ENCODE results near the gene KHDRBS1. TPM values are rescaled to one million over a fixed set of nuclear protein-coding genes. Genes with fewer than 3 reads are reported as not detected.

The KHDRBS1 gene
- total and polyA plus RNA-seq, 2 of the 13 experiments (the other 11 are each of a cell fraction or from before 2014, with no cell fraction given): 25.1 to 39.0 TPM

DNA sequence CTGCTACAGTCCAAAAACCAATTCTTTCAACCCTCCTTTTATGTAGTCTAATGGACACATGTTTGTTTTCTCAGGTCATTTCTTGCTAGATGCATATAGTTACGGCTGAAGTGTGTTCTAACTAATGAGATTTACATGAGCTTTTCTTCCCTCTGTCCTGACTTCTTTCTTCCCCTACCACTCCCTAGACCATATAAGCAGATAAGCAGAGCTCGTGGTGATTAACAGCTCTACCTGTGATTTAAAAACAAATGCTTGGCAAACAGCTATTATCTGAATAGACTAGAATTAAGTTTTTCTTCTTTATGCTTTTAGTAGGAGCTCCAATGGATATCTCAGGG lies 18.6 kb downstream of the KHDRBS1 start (continued):
- TF ChIP-seq, protein P1, sequence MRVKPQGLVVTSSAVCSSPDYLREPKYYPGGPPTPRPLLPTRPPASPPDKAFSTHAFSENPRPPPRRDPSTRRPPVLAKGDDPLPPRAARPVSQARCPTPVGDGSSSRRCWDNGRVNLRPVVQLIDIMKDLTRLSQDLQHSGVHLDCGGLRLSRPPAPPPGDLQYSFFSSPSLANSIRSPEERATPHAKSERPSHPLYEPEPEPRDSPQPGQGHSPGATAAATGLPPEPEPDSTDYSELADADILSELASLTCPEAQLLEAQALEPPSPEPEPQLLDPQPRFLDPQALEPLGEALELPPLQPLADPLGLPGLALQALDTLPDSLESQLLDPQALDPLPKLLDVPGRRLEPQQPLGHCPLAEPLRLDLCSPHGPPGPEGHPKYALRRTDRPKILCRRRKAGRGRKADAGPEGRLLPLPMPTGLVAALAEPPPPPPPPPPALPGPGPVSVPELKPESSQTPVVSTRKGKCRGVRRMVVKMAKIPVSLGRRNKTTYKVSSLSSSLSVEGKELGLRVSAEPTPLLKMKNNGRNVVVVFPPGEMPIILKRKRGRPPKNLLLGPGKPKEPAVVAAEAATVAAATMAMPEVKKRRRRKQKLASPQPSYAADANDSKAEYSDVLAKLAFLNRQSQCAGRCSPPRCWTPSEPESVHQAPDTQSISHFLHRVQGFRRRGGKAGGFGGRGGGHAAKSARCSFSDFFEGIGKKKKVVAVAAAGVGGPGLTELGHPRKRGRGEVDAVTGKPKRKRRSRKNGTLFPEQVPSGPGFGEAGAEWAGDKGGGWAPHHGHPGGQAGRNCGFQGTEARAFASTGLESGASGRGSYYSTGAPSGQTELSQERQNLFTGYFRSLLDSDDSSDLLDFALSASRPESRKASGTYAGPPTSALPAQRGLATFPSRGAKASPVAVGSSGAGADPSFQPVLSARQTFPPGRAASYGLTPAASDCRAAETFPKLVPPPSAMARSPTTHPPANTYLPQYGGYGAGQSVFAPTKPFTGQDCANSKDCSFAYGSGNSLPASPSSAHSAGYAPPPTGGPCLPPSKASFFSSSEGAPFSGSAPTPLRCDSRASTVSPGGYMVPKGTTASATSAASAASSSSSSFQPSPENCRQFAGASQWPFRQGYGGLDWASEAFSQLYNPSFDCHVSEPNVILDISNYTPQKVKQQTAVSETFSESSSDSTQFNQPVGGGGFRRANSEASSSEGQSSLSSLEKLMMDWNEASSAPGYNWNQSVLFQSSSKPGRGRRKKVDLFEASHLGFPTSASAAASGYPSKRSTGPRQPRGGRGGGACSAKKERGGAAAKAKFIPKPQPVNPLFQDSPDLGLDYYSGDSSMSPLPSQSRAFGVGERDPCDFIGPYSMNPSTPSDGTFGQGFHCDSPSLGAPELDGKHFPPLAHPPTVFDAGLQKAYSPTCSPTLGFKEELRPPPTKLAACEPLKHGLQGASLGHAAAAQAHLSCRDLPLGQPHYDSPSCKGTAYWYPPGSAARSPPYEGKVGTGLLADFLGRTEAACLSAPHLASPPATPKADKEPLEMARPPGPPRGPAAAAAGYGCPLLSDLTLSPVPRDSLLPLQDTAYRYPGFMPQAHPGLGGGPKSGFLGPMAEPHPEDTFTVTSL (CRISPR knock-in tag; IDR thresholded peaks at IDR 0.05; ENCODE audit: borderline replicate concordance): no peak
- no peak for TF ChIP-seq JDP2 (CRISPR knock-in tag; IDR thresholded peaks at IDR 0.05; ENCODE audit: borderline replicate concordance)
- TF ChIP-seq PHB2 (IDR thresholded peaks at IDR 0.05; ENCODE audit: partially characterized antibody): no peak
- no peak for TF ChIP-seq SRF (IDR thresholded peaks at IDR 0.05; ENCODE audit: low read depth, low read length)
- no peak for TF ChIP-seq ONECUT2 (CRISPR knock-in tag; IDR thresholded peaks at IDR 0.05)
- no peak for TF ChIP-seq TMF1 (CRISPR knock-in tag; IDR thresholded peaks at IDR 0.05; ENCODE audit: low read depth)
- TF ChIP-seq ZNF282 (IDR thresholded peaks at IDR 0.05; ENCODE audit: partially characterized antibody): no peak

DNA sequence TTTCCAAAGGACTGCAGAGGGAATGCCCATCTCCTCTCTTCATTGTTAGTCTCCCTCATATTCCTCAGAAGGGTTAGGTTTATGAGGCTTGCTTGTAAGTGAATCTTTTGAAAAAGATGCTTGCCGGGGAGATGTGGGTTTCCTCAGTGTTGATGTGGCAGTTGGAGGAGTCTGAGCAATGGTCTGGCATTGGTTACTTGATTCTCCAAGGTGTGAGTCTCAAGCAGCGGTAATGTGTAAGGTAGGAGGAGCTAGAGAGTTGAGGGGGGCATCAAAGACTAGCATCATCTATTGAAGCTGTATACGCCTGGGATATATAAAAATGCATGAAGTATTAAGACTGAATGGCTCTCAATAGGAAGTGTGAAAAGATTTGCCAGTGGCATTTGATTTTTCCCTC lies 21.5 kb downstream of the KHDRBS1 start:
- no peaks in the 10 kb centered on the region for H3K4me1 ChIP-seq (ENCODE audit: insufficient read depth, low read length)
- no TSS peak for BruUV-seq (replicated peaks)

More for the DNA sequence above, 21.5 kb downstream of the KHDRBS1 start:
- 98% methylated on average over 3 of the region's 3 CpGs for WGBS (ENCODE audit: low lambda C conversion rate)
- H4K20me1 ChIP-seq (ENCODE audit: insufficient read depth, low read length): peaks cover 13% of the 10 kb centered on the region; the same call in 1 of the 2 replicates
- H3K36me3 ChIP-seq (replicated peaks in 1 of 2; ENCODE audit: control insufficient read depth in 1 of 2, insufficient read depth in 2 of 2, low read length in 2 of 2): peaks cover 33 to 91% of the 10 kb centered on the region in 2 experiments
- in situ Hi-C loops (cut with HindIII; ENCODE audit: extremely low pct_ligation_motif_present, low pct_unique_long_range_greater_than_20kb) (no loop called here), intact Hi-C loops (cut with micrococcal nuclease; ENCODE audit: unreplicated experiment) (no loop called here)
- no peak for ATAC-seq
- H3K27ac ChIP-seq (ENCODE audit: extremely low read length, insufficient read depth, low read length): no peak overlapping the region
- DNase-seq (ENCODE audit: low spot score): no peak
- no peak overlapping the region for H2AFZ ChIP-seq (ENCODE audit: low read length)
- TF ChIP-seq RBM22 (optimal IDR thresholded peaks at IDR 0.05; ENCODE audit: low read length) (peak; percentile 52), ZNF296 (CRISPR knock-in tag; conservative IDR thresholded peaks at IDR 0.05) (no peak)
- no peak for FAIRE-seq
- CTCF ChIA-PET (ENCODE audit: low intra/inter-chr PET ratio, low total read pairs): no interaction called here
- no peak overlapping the region for H3K9ac ChIP-seq (ENCODE audit: insufficient read depth, low read depth, low read length)
- H3K79me2 ChIP-seq (ENCODE audit: insufficient read depth, low read length): peaks cover 55% of the 10 kb centered on the region
- no peak overlapping the region for H3K4me2 ChIP-seq (ENCODE audit: low read depth, low read length)
- H3K4me3 ChIP-seq (replicated peaks in 1 of 3; ENCODE audit: insufficient read depth in 1 of 3, low read depth in 2 of 3, low read length in 3 of 3): no peak overlapping the region
- H3K27me3 ChIP-seq (ENCODE audit: control insufficient read depth in 1 of 2, insufficient read depth in 2 of 2, low read length in 2 of 2): no peaks in the 10 kb centered on the region
- POLR2A ChIA-PET: interaction anchor here (1.0 kb wide), 1 partner anchor 19 kb away, joined by 4 read pairs; no protein-coding TSS in a partner anchor
- H3K9me3 ChIP-seq (ENCODE audit: low read length): no peaks in the 10 kb centered on the region
